K562 (cell line): ENCODE results near the gene HMCN2. TPM values are rescaled to one million over a fixed set of nuclear protein-coding genes. Genes with fewer than 3 reads are reported as not detected.

Experiments
- ATAC-seq: fragments of 200-7000 bp; cut with Tn5 transposase; 3 replicates; pipeline ENCODE4 v1.9.1; 2020; ENCODE audit warnings: moderate library complexity
- BruUV-seq: library from RNA; stranded (reverse); fragments of 400-500 nt; replicated peaks from 2 replicates; lab custom pipeline; 2021; lab: Mats Ljungman, UMichigan
- CTCF ChIA-PET: fragments of 300-600 bp; formaldehyde crosslinking; extraction: SDS; loops from one replicate; lab custom pipeline; 2021; ENCODE audit warnings: low intra/inter-chr PET ratio; lab: Yijun Ruan, JAX
- POLR2A ChIA-PET: fragments of 300-600, 350-650 bp; sonication (Branson Sonifier 250); formaldehyde crosslinking; extraction: SDS; loops from one replicate; lab custom pipeline; 2021; ENCODE audit warnings: antibody characterized with exemption, inconsistent platforms; lab: Yijun Ruan, JAX
- DNase-seq, 4 experiments: peaks; one replicate each; pipeline versions ENCODE4 v3.0.0 to v3.0.0-alpha.2; 2011 to 2018; ENCODE audit warnings: low spot score in 3 of 4, mixed read lengths in 3 of 4; ENCODE audit errors: extremely low read depth in 1 of 4
- FAIRE-seq: peaks from 2 replicates; lab custom pipeline; 2011; peaks lifted over from hg19 to GRCh38; lab: Jason Lieb, UNC
- H2AFZ ChIP-seq: 2 replicates; pipeline ENCODE4 v1.6.0; 2011; ENCODE audit warnings: low read depth, low read length, control low read depth, inconsistent platforms
- H3K27ac ChIP-seq: fragments of 200-600 bp; 3 replicates; pipeline ENCODE4 v1.8.0; 2011; ENCODE audit warnings: low read depth, mild to moderate bottlenecking, control low read depth, inconsistent platforms, low read length, moderate library complexity, mixed read lengths; ENCODE audit errors: extremely low read depth
- H3K27me3 ChIP-seq, 2 experiments: fragments of 300-600 bp in 1 of 2; 2 replicates in 1 of 2; 3 replicates in 1 of 2; pipeline versions ENCODE4 v1.6.0 to v1.8.0; 2011; ENCODE audit warnings: inconsistent platforms in 2 of 2, low read length in 2 of 2, mild to moderate bottlenecking in 1 of 2, mixed read lengths in 1 of 2, moderate library complexity in 1 of 2; ENCODE audit not compliant: control insufficient read depth in 2 of 2, insufficient read depth in 2 of 2
- H3K36me3 ChIP-seq: fragments of 300-600 bp; 3 replicates; pipeline ENCODE4 v1.8.0; 2011; ENCODE audit warnings: mild to moderate bottlenecking, low read length, inconsistent platforms; ENCODE audit not compliant: control insufficient read depth, insufficient read depth
- H3K4me1 ChIP-seq, 2 experiments: fragments of 200-600 bp in 1 of 2; replicated peaks in 1 of 2; 2 replicates in 1 of 2; 3 replicates in 1 of 2; pipeline versions ENCODE4 v1.5.1 to v1.8.0; 2011; ENCODE audit warnings: inconsistent platforms in 2 of 2, low read length in 2 of 2, mild to moderate bottlenecking in 1 of 2, mixed read lengths in 1 of 2, moderate library complexity in 1 of 2; ENCODE audit not compliant: control insufficient read depth in 2 of 2, insufficient read depth in 2 of 2
- H3K4me2 ChIP-seq: 2 replicates; pipeline ENCODE4 v1.6.1; 2011; ENCODE audit warnings: low read length, control low read depth, inconsistent platforms, mixed read lengths; ENCODE audit not compliant: insufficient read depth
- H3K4me3 ChIP-seq: fragments of 200-600 bp; sonication (generic), shearing (Covaris generic); 2 replicates; pipeline ENCODE4 v1.5.1; 2016; ENCODE audit warnings: control low read depth, inconsistent platforms
- H3K79me2 ChIP-seq: fragments of 200-600 bp; 3 replicates; pipeline ENCODE4 v1.8.0; 2011; ENCODE audit warnings: low read length, inconsistent platforms; ENCODE audit not compliant: control insufficient read depth, insufficient read depth
- H3K9ac ChIP-seq, 2 experiments: 2 replicates each; pipeline versions ENCODE4 v1.6.0 to v1.6.1; 2011; ENCODE audit warnings: low read depth in 2 of 2, low read length in 2 of 2, control low read depth in 1 of 2, inconsistent platforms in 1 of 2, mild to moderate bottlenecking in 1 of 2, mixed read lengths in 1 of 2; ENCODE audit not compliant: insufficient read depth in 1 of 2
- H3K9me1 ChIP-seq: one replicate; pipeline ENCODE4 v1.6.0; 2011; ENCODE audit warnings: inconsistent platforms, mild to moderate bottlenecking, low read length, moderate library complexity; ENCODE audit not compliant: control insufficient read depth, insufficient read depth
- H3K9me3 ChIP-seq: replicated peaks from 2 replicates; pipeline ENCODE4 v1.5.1; 2011; ENCODE audit warnings: low read depth, low read length, inconsistent platforms; ENCODE audit not compliant: control insufficient read depth, insufficient read depth
- H4K20me1 ChIP-seq: replicated peaks from 2 replicates; pipeline ENCODE4 v1.6.1; 2011; ENCODE audit warnings: low read length, inconsistent platforms, mixed read lengths; ENCODE audit not compliant: control insufficient read depth, insufficient read depth
- ARHGAP35 ChIP-seq: fragments of 450-650 bp; IDR thresholded peaks from 2 replicates; pipeline ENCODE4 v1.6.1; 2018; ENCODE audit not compliant: partially characterized antibody
- CAMTA2 ChIP-seq: fragments of 250-450 bp; sonication (Bioruptor Pico); conservative IDR thresholded peaks from 2 replicates; pipeline ENCODE4 v1.5.1; 2022
- CTCFL ChIP-seq: IDR thresholded peaks from 2 replicates; pipeline ENCODE4 v1.6.1; 2011; ENCODE audit warnings: borderline replicate concordance, low read depth, mild to moderate bottlenecking, moderate library complexity, low read length; ENCODE audit not compliant: insufficient read depth, poor library complexity, severe bottlenecking
- FOXM1 ChIP-seq, 2 experiments: fragments of 450-650 bp in 1 of 2; sonication (generic) in 1 of 2; formaldehyde crosslinking in 1 of 2; IDR thresholded peaks; 2 replicates each; pipeline versions ENCODE4 v1.6.1 to v1.9.0; 2017 to 2022; ENCODE audit warnings: low read depth in 2 of 2, mild to moderate bottlenecking in 2 of 2, missing genetic modification reagents in 1 of 2, moderate library complexity in 1 of 2
- NFYB ChIP-seq: IDR thresholded peaks from 2 replicates; pipeline ENCODE4 v1.6.1; 2011; ENCODE audit warnings: mild to moderate bottlenecking, moderate library complexity; ENCODE audit not compliant: insufficient read length; ENCODE audit errors: extremely low read depth
- TFE3 ChIP-seq: fragments of 450-650 bp; formaldehyde crosslinking; IDR thresholded peaks from 2 replicates; pipeline ENCODE4 v1.4.0; 2020; ENCODE audit warnings: mild to moderate bottlenecking, mixed read lengths
- ZNF444 ChIP-seq: fragments of 250-450 bp; sonication (Bioruptor Pico); IDR thresholded peaks from 2 replicates; pipeline ENCODE4 v1.4.0; 2020; ENCODE audit warnings: mild to moderate bottlenecking, moderate library complexity
- WGBS: fragments of 100-300 bp; shearing (Covaris generic); methylation state at CpG from one replicate; pipeline ENCODE4 v1.1.6; 2016; ENCODE audit warnings: low coverage, mixed read lengths; ENCODE audit not compliant: insufficient coverage; ENCODE audit errors: missing lambda C conversion rate; 5-methylcytosine and 5-hydroxymethylcytosine counted together
- in situ Hi-C: fragments of 300-500 bp; cut with MboI; formaldehyde crosslinking; loops from 4 replicates; pipeline ENCODE4 v1.15.0; 2018; ENCODE audit warnings: inconsistent platforms, mixed read lengths
- intact Hi-C: fragments of 100-400 bp; cut with micrococcal nuclease; formaldehyde crosslinking; loops from 2 replicates; pipeline ENCODE4 v1.14.2; 2022
- polyA plus RNA-seq, 8 experiments: library from polyadenylated mRNA; depleted of rRNA in 4 of 8; stranded (reverse) in 5 of 8; unstranded in 3 of 8; fragments of >200 nt; fragmentation: Nextera tagmentation in 2 of 8; fragmentation: Illumina TruSeq in 1 of 8; extraction: Ambion mirVana in 2 of 8; extraction: Trizol in 1 of 8; gene quantifications; 2 replicates each; pipeline versions ENCODE4 v1.2.1 to v1.2.3, GENCODE V29; 2011 to 2014; ENCODE audit warnings: inconsistent platforms in 1 of 8, missing spikeins in 1 of 8
- total RNA-seq, 7 experiments: library from RNA; depleted of rRNA in 6 of 7; stranded (reverse); fragments of >200 nt in 6 of 7; fragmentation: Illumina TruSeq in 2 of 7; extraction: Trizol in 2 of 7; gene quantifications; 2 replicates each; pipeline versions ENCODE4 v1.2.1 to v1.2.3, GENCODE V29; 2011 to 2021; ENCODE audit warnings: low replicate concordance in 1 of 7
- TF ChIP-seq, protein P1 (sequence below): fragments of 250-450 bp; sonication (Bioruptor Pico); IDR thresholded peaks from 2 replicates; pipeline ENCODE4 v1.8.0; 2021; ENCODE audit warnings: mild to moderate bottlenecking, moderate library complexity

The HMCN2 gene
- total and polyA plus RNA-seq, 9 of the 15 experiments (the other 6 are each of a cell fraction or from before 2014, with no cell fraction given): 0.01 TPM; not detected in 8

DNA sequence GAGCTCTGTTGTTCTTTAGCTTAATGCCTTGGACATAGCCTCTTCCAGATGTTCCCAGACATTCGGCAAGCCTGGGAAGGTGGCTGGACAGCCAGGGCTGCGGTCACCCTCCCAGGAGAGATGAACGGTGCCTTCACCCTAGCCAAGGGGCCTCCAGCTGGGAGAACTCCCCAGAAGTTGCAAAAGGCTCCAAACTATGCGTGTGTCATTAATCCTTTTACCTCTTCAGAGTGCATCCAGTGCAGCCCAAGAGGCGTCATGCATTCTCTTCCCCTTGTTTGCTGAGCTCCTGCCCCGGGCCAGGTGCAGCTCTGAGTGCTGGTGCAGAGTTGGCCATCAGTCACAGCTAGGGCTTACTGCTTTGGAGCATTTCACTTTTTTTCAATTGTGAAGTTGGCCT is 22.8 kb downstream of the HMCN2 start (continued):
- TF ChIP-seq, protein P1, sequence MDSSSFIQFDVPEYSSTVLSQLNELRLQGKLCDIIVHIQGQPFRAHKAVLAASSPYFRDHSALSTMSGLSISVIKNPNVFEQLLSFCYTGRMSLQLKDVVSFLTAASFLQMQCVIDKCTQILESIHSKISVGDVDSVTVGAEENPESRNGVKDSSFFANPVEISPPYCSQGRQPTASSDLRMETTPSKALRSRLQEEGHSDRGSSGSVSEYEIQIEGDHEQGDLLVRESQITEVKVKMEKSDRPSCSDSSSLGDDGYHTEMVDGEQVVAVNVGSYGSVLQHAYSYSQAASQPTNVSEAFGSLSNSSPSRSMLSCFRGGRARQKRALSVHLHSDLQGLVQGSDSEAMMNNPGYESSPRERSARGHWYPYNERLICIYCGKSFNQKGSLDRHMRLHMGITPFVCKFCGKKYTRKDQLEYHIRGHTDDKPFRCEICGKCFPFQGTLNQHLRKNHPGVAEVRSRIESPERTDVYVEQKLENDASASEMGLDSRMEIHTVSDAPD (CRISPR knock-in tag): no peak
- TF ChIP-seq ZNF444 (CRISPR knock-in tag): no peak
- TF ChIP-seq, all 486 proteins: peak for 0

- H2AFZ ChIP-seq: no peak overlapping the region
- no peaks in the 10 kb centered on the region for H3K36me3 ChIP-seq
- H3K9me3 ChIP-seq: no peaks in the 10 kb centered on the region
- no peak overlapping the region for H3K4me2 ChIP-seq
- in situ Hi-C loops (no loop called here), intact Hi-C loops (no loop called here)
- no peak for FAIRE-seq
- H3K27me3 ChIP-seq: peaks cover 46 to 68% of the 10 kb centered on the region in 2 experiments; a peak in 4 of 5 replicates
- H3K4me1 ChIP-seq: no peaks in the 10 kb centered on the region
- no peak for ATAC-seq
- ChIA-PET CTCF (no interaction called here), POLR2A (interaction anchor here (0.7 to 1.4 kb wide), 5 partner anchors 12 to 474 kb away, joined by 3 to 4 read pairs (median 3); no protein-coding TSS in a partner anchor)
- TF ChIP-seq CTCFL: no peak
- TF ChIP-seq CAMTA2 (CRISPR knock-in tag): no peak
- TF ChIP-seq TFE3 (CRISPR knock-in tag): no peak
- TF ChIP-seq NFYB: no peak
- TF ChIP-seq ARHGAP35: no peak
- no peak for TF ChIP-seq FOXM1 (IDR thresholded peaks at IDR 0.05; ENCODE audit: low read depth)
- no peak for TF ChIP-seq FOXM1 (CRISPR knock-in tag; IDR thresholded peaks at IDR 0.05; ENCODE audit: low read depth)
- no peak overlapping the region for H3K9ac ChIP-seq
- no peaks in the 10 kb centered on the region for H3K79me2 ChIP-seq
- no peak overlapping the region for H3K27ac ChIP-seq
- H3K4me3 ChIP-seq: no peak overlapping the region
- H3K9me1 ChIP-seq: peaks cover 3% of the 10 kb centered on the region
- no peak for DNase-seq
- no TSS peak for BruUV-seq
- WGBS: 5% methylated on average over 10 of the region's 13 CpGs
- H4K20me1 ChIP-seq: peaks cover 9% of the 10 kb centered on the region; the same call in 1 of the 2 replicates
Observed at GRCh38 chr9:130288926-130289690, 23.5 kb downstream of the HMCN2 start.
